NCI-H146 treated with DMSO at 0.1 percent for 48 hours (cell line): ENCODE measurements around the gene PRPF4.
A peak's percentile ranks its signal among the peaks of the same experiment; 100 is the strongest.

Experiments
- DNase-seq: peaks from one replicate; lab custom pipeline; 2025; ENCODE audit not compliant: unreplicated experiment; lab: John Stamatoyannopoulos, UW

Gene PRPF4

DNA sequence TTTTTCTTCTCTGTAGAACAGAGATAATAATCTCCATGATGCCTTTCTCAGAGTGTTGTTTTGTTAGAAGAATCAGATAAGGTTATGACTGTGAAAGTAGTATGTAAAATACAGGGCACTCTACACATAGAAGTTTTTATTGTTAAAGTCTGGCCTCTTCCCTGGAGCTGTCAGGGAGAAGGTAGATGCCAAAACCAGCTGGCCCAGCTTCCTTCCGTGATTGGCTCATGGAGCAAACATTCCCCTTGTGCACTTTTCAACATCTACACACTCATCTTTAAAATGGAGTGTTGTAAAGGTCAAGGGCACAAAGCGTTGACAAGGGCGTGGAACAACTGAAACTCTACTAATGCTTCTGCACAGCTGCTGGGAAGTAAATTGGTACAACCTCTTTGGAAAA lies 35.1 kb downstream of the PRPF4 start:
- DNase-seq, result no peak

DNA sequence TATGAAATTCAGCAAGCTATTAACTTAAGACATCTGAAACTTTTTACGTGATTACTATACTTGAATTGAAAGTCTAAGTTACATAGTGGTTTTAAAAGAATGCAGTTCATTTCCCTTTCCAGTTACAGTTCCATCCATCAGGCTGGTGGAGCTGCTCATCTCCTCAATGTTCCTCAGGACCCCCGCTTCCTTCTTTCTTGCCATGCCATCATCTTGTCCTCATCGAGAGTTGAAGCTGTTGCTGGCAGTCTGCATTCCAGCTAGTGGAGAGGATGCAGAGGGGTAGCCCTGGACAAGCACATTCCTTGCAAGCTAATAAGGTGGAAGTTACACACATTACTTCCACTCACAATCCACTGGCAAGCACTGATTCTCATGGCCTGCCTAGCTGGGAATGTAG lies 36.5 kb downstream of the PRPF4 start:
- DNase-seq, result no peak

DNA sequence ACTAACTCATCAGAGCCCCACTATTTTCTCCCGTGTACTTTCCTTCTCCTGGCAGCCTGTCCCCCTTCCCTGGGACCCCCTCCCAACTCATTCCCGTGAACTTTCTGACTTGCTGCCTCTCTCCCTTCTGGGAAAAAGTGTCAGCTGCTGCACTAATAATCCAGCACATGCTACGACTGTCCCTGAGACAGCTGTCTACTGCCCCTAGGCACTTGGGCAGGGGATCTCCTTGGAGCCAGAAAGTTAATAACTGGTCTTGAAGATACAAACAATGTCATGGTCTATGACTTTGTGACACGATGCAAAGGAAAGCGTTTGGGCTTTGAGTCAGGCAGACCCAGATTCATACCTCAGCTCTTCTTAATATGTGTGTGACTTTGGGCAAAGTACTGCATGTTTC lies 37.8 kb downstream of the PRPF4 start:
- no peak for DNase-seq

DNA sequence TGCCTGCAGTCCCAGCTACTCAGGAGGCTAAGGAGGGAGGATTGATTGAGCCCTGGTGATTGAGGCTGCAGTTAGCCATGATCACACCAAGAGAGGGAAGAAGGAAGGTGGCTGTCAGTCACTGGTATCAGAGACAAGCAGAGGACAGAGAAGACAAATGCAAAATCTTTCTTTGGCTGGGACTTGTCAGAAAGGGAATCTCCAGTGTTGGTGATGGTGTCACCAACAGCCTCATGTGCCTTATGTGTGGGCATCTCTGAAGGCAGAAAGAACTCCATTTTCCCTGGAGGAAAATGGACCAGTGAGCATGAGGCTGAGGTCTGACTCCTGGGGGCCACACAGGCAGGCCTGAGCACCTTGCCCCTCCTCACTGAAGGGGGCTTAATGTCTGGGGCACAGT lies 39.8 kb downstream of the PRPF4 start:
- no peak for DNase-seq

DNA sequence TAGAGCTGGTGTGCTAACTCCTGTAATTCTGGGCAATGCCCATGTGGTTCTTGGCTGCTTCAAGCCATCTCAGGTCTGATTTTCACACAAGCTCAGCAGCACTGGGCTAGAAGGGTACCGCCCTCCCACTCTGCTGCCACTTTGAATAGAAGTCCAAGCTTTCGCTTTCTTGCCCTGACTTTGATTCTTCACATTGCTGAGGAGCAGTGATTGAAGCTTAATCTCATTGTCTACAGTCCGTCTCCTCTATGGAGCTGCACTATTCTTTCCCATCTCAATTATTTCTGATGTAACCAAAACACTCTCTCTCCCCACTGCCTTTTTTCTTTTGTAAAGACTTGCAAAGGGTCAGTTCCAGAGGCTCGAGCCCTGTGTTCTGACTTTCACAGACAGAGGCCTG lies 40.6 kb downstream of the PRPF4 start:
- DNase-seq, result no peak

DNA sequence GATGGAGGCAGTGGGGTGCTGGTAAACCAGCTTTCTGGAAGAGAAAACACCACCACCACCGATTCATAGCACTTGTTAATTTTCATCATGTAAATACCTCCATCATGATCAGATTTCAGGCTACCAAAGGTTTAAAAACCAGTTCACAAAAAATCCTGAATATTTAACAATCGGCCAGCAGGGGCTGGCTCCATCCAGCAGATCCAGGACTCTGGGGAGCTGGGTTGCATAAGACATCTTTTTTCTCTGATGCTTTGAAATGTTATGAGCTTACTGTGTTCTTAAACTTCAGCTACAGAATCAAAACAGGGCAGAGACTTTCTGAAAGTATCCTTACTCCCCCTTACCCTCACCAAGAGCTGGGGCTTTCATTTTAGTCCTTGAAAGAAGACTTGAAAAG lies 42.3 kb downstream of the PRPF4 start:
- DNase-seq, result no peak

DNA sequence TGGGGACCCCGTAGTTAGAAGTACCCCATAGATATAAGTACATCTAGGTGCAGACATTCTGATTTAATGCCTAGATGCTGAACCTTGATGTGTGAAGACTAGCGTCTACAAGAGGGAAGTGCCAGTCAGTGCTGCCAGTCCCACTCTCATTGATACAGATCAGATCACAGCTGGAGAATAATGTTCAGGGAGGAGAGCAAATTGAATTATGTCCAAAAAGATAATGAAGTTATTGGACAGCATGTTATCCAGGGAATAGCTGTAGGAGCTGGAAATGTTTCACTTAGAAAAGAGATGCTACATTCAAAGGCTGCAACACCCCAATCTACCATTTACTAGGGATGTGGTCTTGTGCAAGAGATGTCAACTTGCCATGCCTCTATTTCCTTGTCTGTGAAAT lies 43.6 kb downstream of the PRPF4 start:
- no peak for DNase-seq

DNA sequence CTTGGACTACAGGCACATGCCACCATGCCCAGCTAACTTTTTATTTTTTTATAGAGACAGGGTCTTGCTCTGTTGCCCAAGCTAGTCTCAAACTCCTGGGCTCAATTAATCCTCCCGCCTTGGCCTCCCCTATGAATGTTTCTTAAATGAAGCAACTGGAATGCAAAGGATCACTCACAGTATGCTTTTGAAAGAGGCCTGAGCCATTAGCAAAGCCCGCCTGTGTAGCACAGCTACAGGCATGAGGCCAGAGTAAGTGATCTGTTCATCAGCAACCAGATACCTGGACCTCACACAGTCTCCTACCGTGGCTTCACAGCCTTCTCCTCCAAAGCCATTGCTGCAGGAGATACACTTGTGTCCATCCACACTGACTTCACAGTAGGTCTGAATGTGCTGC lies 44.6 kb downstream of the PRPF4 start:
- no peak for DNase-seq

DNA sequence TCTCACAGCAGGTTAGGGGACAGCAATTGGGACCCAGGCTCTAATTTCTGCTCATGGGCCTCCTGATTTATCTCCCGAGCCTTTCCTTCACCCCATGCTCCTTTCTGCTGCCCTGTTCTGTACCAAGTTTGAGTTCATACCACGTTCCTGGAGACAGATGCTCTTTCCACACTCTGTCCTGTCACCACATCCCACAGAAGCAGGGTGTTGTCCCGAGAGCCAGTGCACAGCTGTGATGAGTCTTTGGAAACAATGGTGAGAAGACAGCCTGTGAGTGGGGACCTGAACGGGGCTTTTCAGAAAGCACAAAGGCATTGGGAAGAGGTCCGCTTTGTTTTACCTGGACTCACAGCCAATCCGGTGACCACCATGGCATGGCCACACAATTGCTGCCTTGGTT lies 47.2 kb downstream of the PRPF4 start:
- no peak for DNase-seq

DNA sequence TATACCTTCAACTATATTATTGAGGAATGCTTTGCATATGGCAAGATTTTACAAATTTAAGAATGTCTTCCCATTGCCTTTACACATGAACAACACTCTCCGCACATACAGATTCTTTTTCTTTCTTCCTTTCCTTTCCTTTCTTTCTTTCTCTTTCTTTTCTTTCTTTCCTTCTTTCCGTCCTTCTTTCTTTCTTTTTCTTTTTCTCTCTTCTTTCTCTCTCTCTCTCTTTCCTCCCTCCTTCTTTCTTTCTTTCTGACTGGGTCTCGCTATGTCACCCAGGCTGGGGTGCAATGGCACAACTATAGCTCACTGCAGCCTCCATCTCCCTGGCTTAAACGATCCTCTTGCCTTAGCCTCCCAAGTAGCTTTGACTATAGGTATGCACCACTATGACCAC lies 50.8 kb downstream of the PRPF4 start:
- DNase-seq, result no peak

DNA sequence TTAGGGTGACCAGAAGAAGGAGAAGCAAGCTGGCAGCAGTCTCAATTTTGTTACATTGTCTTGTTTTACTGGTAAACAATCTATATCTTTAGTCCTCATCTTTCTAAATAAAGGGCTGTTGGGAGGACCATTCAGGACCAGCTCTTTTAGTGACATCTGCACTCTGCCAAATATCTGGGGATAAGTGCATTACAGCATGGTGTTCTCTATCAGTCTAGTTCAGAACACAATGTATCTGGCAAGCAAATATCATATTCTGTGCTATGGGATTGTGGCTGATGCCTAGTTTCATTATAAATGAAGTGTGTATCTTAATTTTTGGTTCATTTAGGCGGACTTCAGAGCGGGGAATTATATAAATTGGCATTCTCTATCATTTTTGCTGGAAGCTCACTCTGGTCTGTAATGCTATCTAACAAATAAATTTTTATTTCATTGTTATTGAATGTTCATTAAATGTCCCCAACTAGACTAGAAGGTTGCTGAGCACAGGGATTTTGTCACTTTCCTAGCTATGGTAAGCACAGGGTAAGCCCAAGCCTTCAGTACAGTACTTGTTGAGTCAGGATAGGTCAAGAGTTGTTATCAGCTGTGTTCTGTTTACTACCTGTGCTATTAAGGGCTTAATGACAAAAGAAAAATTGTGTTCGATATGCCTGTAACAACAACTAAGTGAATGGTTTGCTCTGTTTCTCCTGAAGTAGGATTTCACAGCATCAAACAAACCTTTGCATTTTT lies 52.8 kb downstream of the PRPF4 start:
- no peak for DNase-seq

DNA sequence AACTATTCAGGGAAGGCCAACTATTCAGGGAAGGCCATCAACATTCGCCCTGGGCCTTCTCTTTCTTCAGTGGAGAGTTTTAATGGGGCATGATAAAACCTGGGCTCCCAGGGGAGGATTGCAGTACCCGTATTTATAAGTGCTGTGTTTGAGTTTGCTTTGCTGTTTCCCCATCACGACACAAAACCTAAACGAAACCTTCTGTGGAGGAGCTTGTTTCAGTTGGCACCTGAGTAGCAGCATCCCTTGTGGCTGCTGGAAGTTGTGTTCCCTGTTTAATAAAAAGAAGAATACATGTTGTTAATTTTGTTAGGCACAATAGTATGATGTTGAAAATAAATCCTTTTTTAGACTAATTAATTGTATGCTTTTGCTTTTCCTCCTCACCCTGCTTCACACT lies 56.3 kb downstream of the PRPF4 start:
- DNase-seq, result no peak

DNA sequence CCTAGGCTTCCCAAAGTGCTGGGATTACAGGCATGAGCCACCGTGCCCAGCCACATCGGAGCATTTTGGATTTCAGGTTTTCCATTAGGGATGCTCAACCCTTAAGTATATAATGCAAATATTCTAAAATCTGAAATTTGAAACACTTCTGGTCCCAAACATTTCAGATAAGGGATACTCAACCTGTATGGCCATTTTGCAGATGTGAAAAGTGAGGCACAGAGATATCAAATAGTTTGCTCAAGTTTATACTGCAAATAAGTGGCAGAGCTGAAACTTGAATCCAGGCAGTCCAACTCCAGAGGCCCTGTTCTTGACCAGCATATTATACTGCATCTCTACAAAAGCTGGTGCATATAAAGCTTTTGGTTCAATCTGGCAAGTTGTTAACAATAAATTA lies 62.3 kb downstream of the PRPF4 start:
- no peak for DNase-seq

DNA sequence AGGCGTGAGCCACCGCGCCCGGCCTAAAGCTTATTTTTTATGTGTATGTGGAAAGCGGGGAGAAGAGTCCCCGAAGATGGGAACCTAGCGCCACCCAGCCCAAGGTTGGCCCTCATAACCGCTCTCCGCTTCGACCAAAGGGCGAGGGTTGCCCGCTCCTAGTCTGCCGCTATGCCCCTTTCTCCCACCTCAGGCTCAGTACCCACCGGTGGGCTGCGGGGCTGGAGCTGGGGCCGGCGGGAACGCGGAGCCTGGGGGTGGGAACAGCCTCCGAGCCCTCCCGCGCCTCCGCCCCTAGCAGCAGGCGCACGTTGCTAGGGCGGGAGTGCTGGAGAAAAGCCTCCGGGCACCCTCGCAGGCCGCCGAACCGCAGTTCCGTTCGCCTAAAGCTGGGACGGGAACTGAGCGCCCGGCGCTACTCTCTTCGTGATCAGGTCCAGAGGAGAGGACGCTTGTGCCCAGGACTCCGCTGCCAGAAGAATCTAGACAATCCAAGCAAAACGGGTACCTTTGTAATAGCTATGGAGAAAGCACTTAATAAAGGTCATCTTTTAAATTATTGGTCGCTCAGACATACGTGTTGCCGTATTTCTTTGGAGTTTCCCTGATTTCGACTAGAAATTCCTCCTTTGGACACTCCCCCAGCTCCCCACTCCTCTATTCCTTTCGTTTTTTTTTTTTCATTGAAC lies 64.7 kb downstream of the PRPF4 start, which contains the start of gene WDR31:
Gene WDR31 (minus strand): TSS at position 265 of the 689 bp plus-strand sequence. CDS start 8,253 bp downstream, outside the sequence.
- peak; percentile 53 for DNase-seq

DNA sequence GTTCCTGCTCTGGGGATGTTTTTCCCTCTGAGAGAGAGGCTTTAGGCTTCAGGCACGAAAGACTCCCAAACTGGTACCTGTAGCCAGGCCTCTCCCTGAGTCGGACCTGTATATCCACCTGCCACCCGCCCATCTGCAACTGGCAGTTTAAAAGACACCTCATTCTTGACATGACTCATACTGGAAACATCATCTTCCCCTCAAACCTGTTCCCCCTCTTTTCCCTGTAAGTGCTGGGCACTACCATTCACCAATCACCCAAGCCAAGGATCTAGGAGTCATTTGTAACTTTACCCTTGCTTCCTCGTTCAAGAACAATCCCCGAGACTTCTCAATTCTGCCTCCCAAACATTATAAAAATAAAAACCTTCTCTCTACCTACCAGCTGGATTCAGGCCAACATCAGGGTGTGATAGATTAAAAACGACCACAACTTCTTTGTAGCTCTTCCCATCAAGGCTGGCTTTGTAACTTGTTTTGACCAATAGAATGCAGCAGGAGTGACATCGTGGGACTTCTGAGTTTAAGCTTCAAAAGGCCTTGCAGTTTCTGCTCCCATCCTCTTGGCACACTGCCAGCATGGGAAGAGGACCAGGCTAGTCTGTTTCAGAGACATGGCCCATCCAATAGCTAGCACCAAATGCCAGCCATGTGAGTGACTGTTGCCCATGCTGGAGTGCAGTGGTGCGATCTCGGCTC lies 66.4 kb downstream of the PRPF4 start:
- no peak for DNase-seq
